Progenitor cell of endocrine pancreas (in vitro differentiated cells): ENCODE data around the gene MARCHF10. TPM values are rescaled to one million over a fixed set of nuclear protein-coding genes. Genes with fewer than 3 reads are reported as not detected.

Experiments
- DNase-seq: peaks from one replicate; pipeline ENCODE4 v3.0.0; 2021; ENCODE audit warnings: low spot score; ENCODE audit not compliant: unreplicated experiment
- H3K27ac Mint-ChIP-seq: 2 replicates; pipeline ENCODE4 v1.8.0; 2021; ENCODE audit warnings: mild to moderate bottlenecking, moderate library complexity, mixed read lengths
- H3K27me3 Mint-ChIP-seq: 2 replicates; pipeline ENCODE4 v1.8.0; 2021; ENCODE audit warnings: mixed read lengths
- H3K36me3 Mint-ChIP-seq: 2 replicates; pipeline ENCODE4 v1.8.0; 2022; ENCODE audit warnings: mixed read lengths; ENCODE audit not compliant: insufficient read depth
- H3K4me1 Mint-ChIP-seq: 2 replicates; pipeline ENCODE4 v1.8.0; 2021; ENCODE audit warnings: low read depth, mixed read lengths
- H3K4me3 Mint-ChIP-seq: 2 replicates; pipeline ENCODE4 v1.8.0; 2021; ENCODE audit warnings: low read depth, mild to moderate bottlenecking, moderate library complexity, mixed read lengths
- H3K9me3 Mint-ChIP-seq: 2 replicates; pipeline ENCODE4 v1.8.0; 2021; ENCODE audit warnings: low read depth, mixed read lengths
- CTCF ChIP-seq: fragments of 200-600 bp; sonication (generic); IDR thresholded peaks from one replicate; pipeline ENCODE4 v1.5.0; 2021; ENCODE audit warnings: antibody characterized with exemption, mild to moderate bottlenecking; ENCODE audit not compliant: unreplicated experiment
- total RNA-seq: library from RNA; stranded (reverse); gene quantifications from 2 replicates; pipeline ENCODE4 v1.2.1, GENCODE V29; 2021

Gene MARCHF10
- total RNA-seq, 1 donor from 2014 or later = not detected

- no peak for TF ChIP-seq CTCF
- no peak overlapping the region for H3K4me3 Mint-ChIP-seq
- H3K4me1 Mint-ChIP-seq = peaks cover 19% of the 10 kb centered on the region
- H3K9me3 Mint-ChIP-seq = no peaks in the 10 kb centered on the region
- H3K27ac Mint-ChIP-seq = peak overlapping the region; percentile 96
- DNase-seq = peak; percentile 18
- peaks cover 10% of the 10 kb centered on the region for H3K27me3 Mint-ChIP-seq
- H3K36me3 Mint-ChIP-seq = no peaks in the 10 kb centered on the region
These were observed 11.6 kb upstream of the MARCHF10 start for GRCh38 chr17:62819511-62820221.

GRCh38 chr17:62818526-62818925 lies 10.4 kb upstream of the MARCHF10 start:
- Mint-ChIP-seq H3K36me3 (no peaks in the 10 kb centered on the region), H3K27ac (no peak overlapping the region), H3K27me3 (peaks cover 6% of the 10 kb centered on the region), H3K9me3 (peaks cover 9% of the 10 kb centered on the region), H3K4me1 (peaks cover 19% of the 10 kb centered on the region), H3K4me3 (no peak overlapping the region)
- no peak for TF ChIP-seq CTCF
- DNase-seq = no peak

GRCh38 chr17:62816282-62816839 lies 8.2 kb upstream of the MARCHF10 start:
- Mint-ChIP-seq H3K27me3 (peaks cover 6% of the 10 kb centered on the region), H3K4me3 (no peak overlapping the region), H3K27ac (no peak overlapping the region), H3K36me3 (no peaks in the 10 kb centered on the region), H3K9me3 (peaks cover 9% of the 10 kb centered on the region), H3K4me1 (peaks cover 16% of the 10 kb centered on the region)
- DNase-seq = no peak
- no peak for TF ChIP-seq CTCF

GRCh38 chr17:62809656-62810055 lies 1.5 kb upstream of the MARCHF10 start:
- H3K36me3 Mint-ChIP-seq = no peaks in the 10 kb centered on the region
- peaks cover 22% of the 10 kb centered on the region for H3K27me3 Mint-ChIP-seq
- H3K4me1 Mint-ChIP-seq = peaks cover 6% of the 10 kb centered on the region
- H3K9me3 Mint-ChIP-seq = peaks cover 9% of the 10 kb centered on the region
- H3K4me3 Mint-ChIP-seq = peak overlapping the region; percentile 10
- no peak for DNase-seq
- H3K27ac Mint-ChIP-seq = no peak overlapping the region
- TF ChIP-seq CTCF = no peak

GRCh38 chr17:62808576-62808970 lies 459 bp upstream of the MARCHF10 start:
- H3K27me3 Mint-ChIP-seq = peaks cover 30% of the 10 kb centered on the region
- H3K36me3 Mint-ChIP-seq = no peaks in the 10 kb centered on the region
- no peak for DNase-seq
- no peak overlapping the region for H3K27ac Mint-ChIP-seq
- peaks cover 6% of the 10 kb centered on the region for H3K4me1 Mint-ChIP-seq
- peaks cover under 1% of the 10 kb centered on the region for H3K9me3 Mint-ChIP-seq
- TF ChIP-seq CTCF = no peak
- peak overlapping the region; percentile 44 for H3K4me3 Mint-ChIP-seq
